ENCODE measurements around the gene PRR33.
A peak's percentile ranks its signal among the peaks of the same experiment; 100 is the strongest.
"Not testable (repeated sequence)": the region's sequence is repeated elsewhere in the genome, so short reads cannot be mapped to it uniquely, and the experiment has no call there.

The PRR33 gene

DNA sequence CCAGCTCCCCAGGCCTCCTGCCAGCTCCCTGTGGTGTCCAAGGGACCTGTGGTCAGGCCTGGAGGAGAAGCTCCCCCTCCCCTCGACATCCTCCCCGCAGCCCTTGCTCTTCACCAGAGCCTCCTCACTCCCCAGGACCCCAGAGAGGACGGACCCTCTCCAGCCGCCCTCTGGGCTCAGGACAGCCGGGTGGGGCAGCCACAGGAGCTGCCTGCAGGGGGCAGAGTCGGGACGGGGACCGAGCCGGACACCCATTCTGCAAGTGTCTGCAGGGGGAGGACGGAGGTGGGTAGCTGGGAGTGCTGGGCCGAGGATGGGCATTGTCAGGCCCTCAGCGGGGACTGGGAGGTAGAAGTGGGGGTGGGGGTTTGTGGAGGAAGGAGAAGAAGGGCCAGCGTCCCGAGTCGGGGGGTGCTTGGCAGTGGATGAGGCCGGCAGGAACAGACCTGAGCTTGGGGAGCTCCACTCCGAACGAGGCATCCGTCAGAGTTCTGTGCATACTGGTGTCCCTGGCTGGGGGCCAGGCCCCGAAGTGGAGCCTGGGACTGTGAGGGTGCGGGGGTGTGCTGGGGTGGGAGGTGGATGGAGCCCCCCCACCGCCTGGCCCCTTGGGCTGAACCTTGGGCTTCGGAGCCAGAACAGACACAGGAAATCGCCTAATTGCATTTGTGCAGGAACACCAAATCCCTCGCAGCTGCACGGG lies 15.2 kb downstream of the PRR33 start:
- no peak for DNase-seq (ENCODE audit: low read depth)
- no peak overlapping the region for H3K4me3 ChIP-seq (ENCODE audit: low read depth, low read length)
- peak; percentile 57 for TF ChIP-seq CTCF (IDR thresholded peaks at IDR 0.05; ENCODE audit: control insufficient read depth, extremely low read depth, insufficient read depth)

GRCh38 chr11:1875851-1876301 lies 15.8 kb downstream of the PRR33 start:
- not testable (repeated sequence) for H3K4me3 ChIP-seq (ENCODE audit: low read depth, low read length); DNase-seq (ENCODE audit: low read depth)

GRCh38 chr11:1875093-1875850 lies 16.4 kb downstream of the PRR33 start:
- H3K4me3 ChIP-seq (ENCODE audit: low read depth, low read length), result no peak overlapping the region
- DNase-seq (ENCODE audit: low read depth), result no peak
- no peak for TF ChIP-seq CTCF (IDR thresholded peaks at IDR 0.05; ENCODE audit: control insufficient read depth, extremely low read depth, insufficient read depth)

DNA sequence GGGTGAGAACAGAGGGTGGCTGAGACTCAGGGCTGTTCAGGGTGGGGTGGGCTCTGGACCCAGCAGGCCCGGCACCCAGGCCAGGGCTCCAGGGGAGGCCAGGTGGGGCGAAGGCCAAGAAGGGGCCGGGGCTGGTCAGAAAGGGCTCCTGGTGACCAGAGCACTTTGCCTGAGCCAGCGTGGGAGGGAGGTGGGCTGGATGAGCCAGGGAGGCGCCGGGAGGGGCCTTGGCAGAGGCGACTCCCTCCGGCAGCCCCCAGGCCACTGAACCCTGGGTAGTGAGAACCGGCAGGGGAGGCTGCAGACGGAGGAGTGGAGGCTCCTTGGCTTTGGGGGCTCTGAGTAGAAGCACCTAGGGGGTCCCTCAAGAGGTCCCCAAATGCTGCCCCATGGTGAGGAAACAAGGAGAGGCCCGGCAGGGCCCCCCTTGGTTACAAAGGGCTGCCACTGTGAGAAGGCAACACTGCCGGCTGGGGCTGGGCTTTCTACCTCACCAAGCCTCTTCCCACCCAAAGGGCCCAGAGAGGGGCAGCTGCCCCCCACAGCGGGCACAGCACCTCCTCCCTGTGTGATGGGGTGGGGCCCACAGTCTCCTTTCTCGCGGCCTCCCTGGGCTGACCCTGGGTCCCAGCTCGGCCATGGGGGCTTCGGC lies 17.1 kb downstream of the PRR33 start:
- H3K4me3 ChIP-seq (ENCODE audit: low read depth, low read length), result not testable (repeated sequence)

DNA sequence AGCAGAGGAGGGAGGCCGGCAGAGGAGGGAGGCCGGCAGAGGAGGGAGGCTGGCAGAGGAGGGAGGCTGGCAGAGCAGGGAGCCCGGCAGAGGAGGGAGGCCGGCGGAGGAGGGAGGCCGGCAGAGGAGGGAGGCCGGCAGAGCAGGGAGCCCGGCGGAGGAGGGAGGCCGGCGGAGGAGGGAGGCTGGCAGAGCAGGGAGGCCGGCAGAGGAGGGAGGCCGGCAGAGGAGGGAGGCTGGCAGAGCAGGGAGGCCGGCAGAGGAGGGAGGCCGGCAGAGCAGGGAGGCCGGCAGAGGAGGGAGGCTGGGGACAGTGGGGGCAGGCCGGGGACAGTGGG lies 17.9 kb downstream of the PRR33 start:
- not testable (repeated sequence) for DNase-seq (ENCODE audit: low read depth); H3K4me3 ChIP-seq (ENCODE audit: low read depth, low read length)

More for the DNA sequence above, 17.1 kb downstream of the PRR33 start:
- not testable (repeated sequence) for DNase-seq (ENCODE audit: low read depth)

DNA sequence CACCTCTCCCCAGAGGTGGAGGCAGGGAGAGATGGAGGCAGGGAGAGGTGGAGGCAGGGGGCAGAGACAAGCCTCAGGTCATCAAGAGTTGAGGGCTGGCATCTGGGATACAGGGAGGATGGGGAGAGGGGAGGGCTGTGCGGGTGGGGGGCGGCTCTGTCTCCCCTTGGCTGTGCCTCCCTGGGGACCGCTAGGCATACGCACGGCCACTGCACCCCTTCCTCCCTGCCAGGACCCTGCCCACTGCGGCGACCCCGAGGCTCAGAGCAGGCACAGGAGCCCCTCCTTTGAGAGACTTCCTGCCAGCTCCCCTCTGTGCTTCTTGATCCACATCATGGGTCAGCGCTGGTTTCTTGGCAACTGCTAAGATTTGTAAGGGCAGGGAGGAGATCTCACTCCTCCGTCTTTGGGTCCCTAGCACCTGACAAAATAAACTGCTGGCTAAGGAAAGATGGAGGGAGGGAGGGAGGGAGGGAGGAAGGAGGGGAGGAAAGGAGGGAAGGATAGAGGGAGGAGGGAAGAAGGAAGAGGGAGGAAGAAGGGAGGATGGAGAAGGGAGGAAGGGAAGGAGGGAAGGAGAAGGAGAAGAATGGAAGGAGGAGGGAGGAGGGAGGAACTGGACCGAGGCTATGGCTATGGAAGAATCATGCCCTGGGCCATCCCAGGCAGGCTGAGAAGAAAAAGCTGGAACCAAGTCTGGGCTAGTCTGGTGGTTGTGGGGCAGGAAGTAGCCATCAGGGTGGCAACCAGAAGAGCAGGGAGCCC lies 18.5 kb downstream of the PRR33 start:
- no peak for DNase-seq (ENCODE audit: low read depth)
- no peak overlapping the region for H3K4me3 ChIP-seq (ENCODE audit: low read depth, low read length)
- no peak for TF ChIP-seq CTCF (IDR thresholded peaks at IDR 0.05; ENCODE audit: control insufficient read depth, extremely low read depth, insufficient read depth)

GRCh38 chr11:1872267-1872985 lies 19.3 kb downstream of the PRR33 start:
- DNase-seq (ENCODE audit: low read depth), result no peak
- no peak for TF ChIP-seq CTCF (IDR thresholded peaks at IDR 0.05; ENCODE audit: control insufficient read depth, extremely low read depth, insufficient read depth)
- no peak overlapping the region for H3K4me3 ChIP-seq (ENCODE audit: low read depth, low read length)

- H3K4me3 ChIP-seq (ENCODE audit: low read depth, low read length), result no peak overlapping the region
- no peak for TF ChIP-seq CTCF (IDR thresholded peaks at IDR 0.05; ENCODE audit: control insufficient read depth, extremely low read depth, insufficient read depth)
Measured at GRCh38 chr11:1871531-1871930, 20.2 kb downstream of the PRR33 start.

More at GRCh38 chr11:1871531-1871930, 20.2 kb downstream of the PRR33 start:
- DNase-seq (ENCODE audit: low read depth), result no peak

All from LNCaP clone FGC (cell line).